Measurements from ENCODE around the gene PLA2G2D. TPM values are rescaled to one million over a fixed set of nuclear protein-coding genes. Genes with fewer than 3 reads are reported as not detected.
A peak's percentile ranks its signal among the peaks of the same experiment; 100 is the strongest.

Gene PLA2G2D
- total and polyA plus RNA-seq, 10 of the 15 experiments (the other 5 are each of a cell fraction or from before 2014, with no cell fraction given): 0.06 to 0.38 (median 0.16) TPM; not detected in 2

DNA sequence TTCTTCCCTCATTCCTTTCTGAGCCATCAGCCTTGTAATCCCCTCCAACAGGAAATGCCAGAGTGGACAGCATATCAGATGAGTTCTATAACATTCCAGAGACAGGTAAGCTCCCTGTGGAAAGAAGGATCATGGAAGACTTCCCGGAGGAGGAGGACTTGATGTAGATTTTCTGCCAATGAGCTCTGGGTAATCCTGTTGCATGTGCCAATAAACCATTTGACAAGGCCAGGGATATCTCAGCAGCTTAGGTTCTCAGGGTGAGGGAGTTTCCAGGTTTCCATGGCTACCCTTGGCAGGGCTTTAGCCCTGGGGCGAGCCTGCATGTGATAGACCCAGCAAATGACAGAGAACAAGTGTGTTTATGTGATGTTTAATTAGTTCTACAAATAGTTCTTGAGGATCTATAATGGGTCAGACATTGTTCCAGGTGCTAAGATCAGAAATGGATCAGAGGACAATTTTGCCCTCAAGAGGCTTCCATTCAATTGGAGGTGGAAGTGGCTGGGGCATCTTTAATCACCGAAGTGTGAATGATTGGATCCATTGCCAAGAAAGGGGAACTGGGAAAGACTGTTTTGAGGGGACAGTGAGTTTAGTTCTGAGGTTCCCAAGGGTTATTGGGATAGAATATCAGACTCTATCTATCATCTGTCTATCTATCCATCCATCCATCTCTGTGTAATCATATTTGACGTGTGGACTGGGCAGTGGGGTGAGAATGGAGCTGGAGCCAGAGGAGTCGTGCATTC is 42.5 kb downstream of the PLA2G2D start:
- no peak overlapping the region for H2AFZ ChIP-seq (ENCODE audit: control insufficient read depth, low read depth, low read length)
- SMC1A ChIA-PET (ENCODE audit: uncharacterized antibody, unreplicated experiment): interaction anchor here (1.1 to 1.9 kb wide), 3 partner anchors 11 to 49 kb away, joined by 5 to 8 read pairs (median 5); no protein-coding TSS in a partner anchor
- FAIRE-seq: no peak
- ATAC-seq: peak; percentile 39
- H3K9me3 ChIP-seq (replicated peaks; ENCODE audit: control insufficient read depth, insufficient read depth, low read length): no peaks in the 10 kb centered on the region
- no peaks in the 10 kb centered on the region for H3K27me3 ChIP-seq (replicated peaks in 1 of 2; ENCODE audit: control insufficient read depth in 2 of 2, insufficient read depth in 2 of 2, low read length in 1 of 2)
- peaks cover 45% of the 10 kb centered on the region for H3K4me1 ChIP-seq (ENCODE audit: control insufficient read depth, insufficient read depth, low read length)
- POLR2A ChIA-PET: interaction anchor here (0.5 to 2.1 kb wide), 2 partner anchors 18 to 869 kb away, joined by 5 to 6 read pairs; no protein-coding TSS in a partner anchor
- H3K4me3 ChIP-seq: no peak overlapping the region
- CTCF ChIA-PET: interaction anchor here (1.0 to 2.3 kb wide), 4 partner anchors 9 to 75 kb away, joined by 4 to 5 read pairs (median 4); no protein-coding TSS in a partner anchor
- BruUV-seq (replicated peaks): no TSS peak
- RAD21 ChIA-PET (ENCODE audit: unreplicated experiment): interaction anchor here (1.1 kb wide), 1 partner anchor 18 kb away, joined by 5 read pairs; no protein-coding TSS in a partner anchor
- 0 out of 2 replicates have a peak, but pooled peaks have one; percentile 34 for TF ChIP-seq BMI1 (IDR thresholded peaks at IDR 0.05; ENCODE audit: borderline replicate concordance)
- no peak for TF ChIP-seq NRF1 (conservative IDR thresholded peaks at IDR 0.05; ENCODE audit: low read depth, low read length)
- TF ChIP-seq MEF2A (IDR thresholded peaks at IDR 0.05; ENCODE audit: insufficient read depth, low read depth, low read length): no peak
- no peak for TF ChIP-seq RELB (IDR thresholded peaks at IDR 0.05; ENCODE audit: low read depth)
- TF ChIP-seq NFIC (IDR thresholded peaks at IDR 0.05; ENCODE audit: low read depth, low read length): no peak
- TF ChIP-seq IKZF1 (conservative IDR thresholded peaks at IDR 0.05): 0 out of 2 replicates have a peak, but pooled peaks have one; percentile 13
- no peak for TF ChIP-seq ZNF217 (IDR thresholded peaks at IDR 0.05)
- peak; percentile 60; the same call in 1 of the 2 replicates for TF ChIP-seq SPI1 (IDR thresholded peaks at IDR 0.05; ENCODE audit: borderline replicate concordance, insufficient read depth, low read depth, low read length)
- no peak for TF ChIP-seq NR2C1 (IDR thresholded peaks at IDR 0.05)
- TF ChIP-seq DPF2 (IDR thresholded peaks at IDR 0.05): peak; percentile 24; the same call in 1 of the 2 replicates
- intact Hi-C loops (cut with micrococcal nuclease; ENCODE audit: unreplicated experiment): no loop called here
- 63% methylated on average over 5 of the region's 5 CpGs for WGBS (ENCODE audit: insufficient coverage, insufficient replicate concordance, low lambda C conversion rate, missing lambda C conversion rate)
- no peak overlapping the region for H3K4me2 ChIP-seq (ENCODE audit: control insufficient read depth, insufficient read depth)
- in situ Hi-C loops (cut with MboI): no loop called here
- no peak overlapping the region for H3K9ac ChIP-seq (ENCODE audit: control insufficient read depth, insufficient read depth, low read length)
- no peaks in the 10 kb centered on the region for H3K79me2 ChIP-seq (ENCODE audit: control insufficient read depth, insufficient read depth, low read length)
- no peaks in the 10 kb centered on the region for H3K36me3 ChIP-seq (ENCODE audit: control insufficient read depth in 2 of 2, insufficient read depth in 2 of 2, low read length in 1 of 2)
- H4K20me1 ChIP-seq (ENCODE audit: control insufficient read depth, insufficient read depth): no peaks in the 10 kb centered on the region
- no peak overlapping the region for H3K27ac ChIP-seq (ENCODE audit: control insufficient read depth, insufficient read depth)
- no peak for DNase-seq (ENCODE audit: low read depth, low spot score)
